HG02798 (cell line): ENCODE results near the gene ZNF197.
"Not testable (repeated sequence)": the region's sequence is repeated elsewhere in the genome, so short reads cannot be mapped to it uniquely, and the experiment has no call there.

Experiments
- ATAC-seq: cut with Tn5 transposase; IDR thresholded peaks from one replicate; pipeline ENCODE4 v1.9.1; 2021; ENCODE audit warnings: mild to moderate bottlenecking; ENCODE audit not compliant: unreplicated experiment, poor library complexity

ZNF197 gene

DNA sequence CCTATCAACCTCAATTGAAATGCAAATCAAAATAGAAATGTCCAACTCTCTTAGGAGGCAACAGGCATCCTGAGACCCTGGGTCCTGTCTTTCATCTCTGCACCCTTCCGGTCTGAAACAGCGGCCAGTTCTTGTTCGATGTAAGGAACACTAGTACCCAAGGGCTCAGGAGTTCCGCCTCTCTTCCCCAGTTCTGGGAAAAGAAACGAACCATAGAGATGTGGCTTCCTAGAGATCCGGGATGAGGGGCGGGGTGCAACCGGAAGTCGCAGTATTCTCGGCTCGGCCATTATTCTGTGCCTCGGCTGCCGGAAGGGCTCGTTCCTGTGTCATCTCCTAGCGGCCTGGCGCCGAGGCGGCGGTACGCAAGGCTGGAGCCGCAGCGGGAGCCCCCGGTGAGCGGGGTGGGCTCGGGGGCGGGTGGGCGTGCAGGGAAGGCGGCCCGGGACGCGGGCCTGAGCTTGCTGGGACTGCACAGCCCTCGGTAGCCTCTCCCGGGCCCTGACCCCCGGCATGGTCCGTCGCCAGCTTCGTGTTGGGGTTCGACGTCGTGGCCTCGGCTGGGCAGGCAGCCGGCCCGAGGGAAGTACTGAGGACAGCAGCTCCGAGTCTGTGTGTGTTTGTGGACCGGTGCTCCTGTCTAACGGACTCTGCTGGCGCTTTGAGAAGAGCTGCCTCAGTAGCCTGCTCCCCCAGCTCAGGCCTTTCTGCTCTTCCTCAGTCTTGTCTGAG lies at the start of gene ZNF197:
Gene ZNF197, plus strand, starts transcription at position 288 of the 732 bp plus-strand sequence. CDS start 4,119 bp downstream, outside the sequence.
- ATAC-seq = peak; percentile 93

DNA sequence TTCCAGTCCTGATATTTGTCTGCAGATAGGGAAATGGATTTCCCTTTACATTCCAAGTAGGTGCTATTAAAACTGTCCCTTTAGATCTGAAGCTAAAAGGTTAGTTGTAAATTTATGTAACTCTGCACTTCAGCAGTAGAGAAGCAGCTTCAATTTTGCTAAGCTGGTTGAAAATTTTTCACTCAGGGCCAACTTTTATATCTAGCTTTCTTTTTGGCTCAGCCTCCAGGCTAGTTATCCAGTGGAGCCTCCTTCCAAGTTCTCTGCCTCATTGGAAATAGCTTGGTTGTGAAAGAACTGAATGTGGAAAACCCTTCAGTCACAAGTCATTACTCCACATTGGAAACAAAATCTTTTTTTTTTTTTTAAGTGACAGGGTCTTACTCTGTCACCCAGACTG lies 48.2 kb upstream of the ZNF197 start:
- ATAC-seq = no peak

DNA sequence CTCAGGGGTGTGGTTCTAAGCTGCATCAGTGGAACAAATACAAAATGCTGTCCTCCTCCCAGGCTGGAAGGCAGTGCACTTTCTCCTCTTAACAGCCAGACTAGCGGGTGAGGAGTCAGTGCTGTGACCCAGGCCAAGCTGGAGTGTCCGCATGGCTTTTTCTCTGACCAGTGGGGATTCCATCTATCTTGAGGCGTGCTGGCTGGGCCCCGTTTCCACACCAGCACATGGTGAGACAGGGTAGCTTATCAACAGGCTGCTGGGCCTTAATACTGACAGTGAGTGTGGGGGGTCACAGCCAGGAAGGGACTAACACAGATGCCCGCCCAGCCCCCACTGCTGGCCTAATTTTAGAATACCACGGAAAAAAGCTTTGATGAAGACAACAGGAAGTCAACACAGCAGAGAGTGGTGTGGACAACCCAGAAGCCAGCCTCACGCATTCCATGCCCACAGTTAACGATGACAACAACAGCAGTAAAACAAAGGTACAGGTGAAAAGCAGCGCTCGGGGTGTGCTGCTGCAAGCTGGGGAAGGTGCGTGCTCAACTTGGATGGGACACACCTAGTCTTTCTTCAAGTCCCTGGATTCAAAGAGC lies 47.4 kb upstream of the ZNF197 start:
- not testable (repeated sequence) for ATAC-seq

DNA sequence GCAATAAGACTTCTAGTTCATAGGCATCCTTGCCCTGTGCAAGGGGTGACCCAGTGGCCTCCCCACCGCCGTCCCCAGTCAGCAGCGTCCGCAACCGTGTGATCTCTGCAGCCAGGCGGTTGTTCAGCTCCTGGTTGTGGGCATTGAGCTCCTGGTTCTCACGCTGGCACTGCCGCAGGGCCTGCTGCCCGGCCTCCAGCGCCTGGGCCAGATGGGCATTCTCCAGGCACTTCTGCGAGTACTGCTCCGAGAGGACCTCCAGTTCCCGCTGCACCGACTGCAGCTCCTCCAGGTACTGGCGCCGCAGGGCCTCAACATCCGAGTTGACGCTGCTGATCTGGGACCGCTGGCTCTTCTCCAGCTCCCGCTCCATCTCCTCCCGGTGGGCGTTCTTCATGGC lies 46.5 kb upstream of the ZNF197 start:
- not testable (repeated sequence) for ATAC-seq

DNA sequence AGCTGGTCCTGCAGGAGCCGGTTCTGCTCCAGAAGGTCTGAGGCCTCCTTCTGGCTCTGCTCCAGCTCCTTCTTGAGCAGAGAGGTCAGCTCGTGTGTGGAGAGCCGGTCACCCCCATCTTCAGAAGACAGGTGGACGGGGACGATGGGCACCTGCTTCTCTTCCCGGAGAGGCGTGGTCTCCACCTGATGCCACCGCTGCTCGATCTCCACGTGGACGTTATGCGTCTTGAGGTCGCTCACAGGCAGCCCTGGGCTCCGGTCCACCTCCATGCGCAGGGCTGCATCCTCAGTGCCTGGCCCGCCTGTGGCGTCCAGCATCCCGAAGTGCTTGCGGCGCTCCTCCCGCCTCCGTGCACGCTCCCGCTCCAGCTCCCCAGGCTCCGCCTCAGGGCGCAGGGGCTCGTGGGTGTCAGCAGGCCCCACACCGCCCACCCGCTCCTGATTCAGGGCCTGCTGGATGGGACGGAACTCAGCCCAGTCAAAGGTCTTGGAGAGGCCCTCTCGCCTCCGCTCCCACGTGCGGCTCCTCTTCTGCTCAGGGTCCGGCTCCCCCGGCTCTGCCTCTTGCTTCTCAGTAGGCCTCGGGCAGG lies 45.8 kb upstream of the ZNF197 start:
- not testable (repeated sequence) for ATAC-seq

DNA sequence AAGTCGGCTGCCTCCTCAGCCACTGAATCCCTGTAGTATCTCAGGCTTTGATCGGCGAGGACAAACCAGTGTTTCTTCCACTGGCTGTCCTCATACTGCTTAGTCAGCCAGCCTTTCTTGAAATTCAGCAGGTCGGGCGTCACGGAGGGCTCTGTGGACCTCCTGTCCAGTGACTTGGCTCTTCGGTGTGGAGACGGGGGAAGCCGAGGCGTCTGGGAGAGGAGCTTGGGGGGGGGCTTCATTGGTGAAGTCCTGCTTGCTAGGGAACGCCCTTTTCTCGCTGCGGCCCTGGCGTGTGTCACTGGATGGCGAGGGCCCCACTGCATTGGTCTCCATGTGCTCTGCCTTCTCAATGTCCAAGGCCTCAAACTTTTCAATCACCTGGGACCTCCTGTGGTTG lies 45.1 kb upstream of the ZNF197 start:
- ATAC-seq = not testable (repeated sequence)

DNA sequence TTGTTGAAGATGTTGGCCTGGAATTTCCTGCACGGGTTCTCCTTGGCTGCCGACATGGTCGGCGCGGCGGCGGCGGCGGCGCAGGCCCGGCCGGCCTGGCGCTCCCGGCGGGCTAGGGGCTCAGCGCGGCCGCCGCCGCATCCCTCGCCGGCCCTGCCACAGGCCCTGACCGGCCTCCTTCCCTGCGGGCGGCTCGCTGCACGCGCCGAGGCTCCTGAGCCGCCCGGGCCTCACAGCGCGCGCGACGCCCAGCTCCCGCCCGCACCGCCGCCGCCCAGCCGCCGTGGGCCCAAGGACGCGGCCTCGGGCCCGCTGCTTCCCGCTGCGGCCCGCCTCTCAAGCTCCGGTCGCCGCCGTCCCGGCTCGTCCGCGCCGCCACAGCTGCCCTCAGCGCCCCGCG lies 43.9 kb upstream of the ZNF197 start:
- not testable (repeated sequence) for ATAC-seq

DNA sequence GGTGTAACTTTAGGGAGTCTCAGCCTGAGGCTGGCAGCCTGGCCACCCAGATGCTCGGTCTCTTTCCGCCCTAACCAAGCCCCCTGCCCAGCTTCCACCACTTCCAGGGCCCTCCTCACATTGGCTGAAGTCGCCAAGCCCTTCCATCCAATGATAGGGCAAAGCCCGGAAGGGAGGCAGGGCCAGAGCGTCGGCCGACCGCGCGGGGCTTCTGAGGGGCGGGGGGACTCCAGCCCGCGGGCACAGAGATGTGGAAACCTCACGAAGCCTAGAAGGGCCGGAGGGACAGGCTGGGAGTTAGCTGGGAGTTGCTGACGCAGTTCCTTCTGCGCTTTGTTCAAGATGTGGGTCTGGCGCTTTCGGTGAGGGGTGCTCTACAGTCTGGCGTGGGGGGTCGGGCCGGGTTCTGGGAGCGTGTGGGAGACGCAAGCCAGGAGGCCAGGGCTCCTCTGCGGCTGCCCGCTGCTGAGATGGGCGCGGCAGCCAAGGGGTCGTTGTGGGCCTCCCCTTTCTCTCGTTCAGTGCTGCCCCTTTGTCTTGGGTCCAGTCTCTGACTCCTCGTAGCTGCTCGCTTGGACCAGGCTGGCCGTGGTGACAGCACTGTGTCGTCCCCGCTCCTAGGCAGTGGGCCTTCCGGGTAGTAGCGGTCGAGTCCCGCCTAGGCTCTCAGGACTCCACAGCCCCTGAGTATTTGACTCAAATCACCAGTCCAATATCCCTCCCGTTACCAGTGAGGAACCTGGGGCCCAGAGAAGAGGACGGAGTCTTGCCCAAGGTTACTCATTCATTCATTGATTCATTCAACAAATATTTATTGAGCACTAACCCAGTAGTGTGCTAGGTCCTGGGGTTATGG lies 40.0 kb upstream of the ZNF197 start, which contains the start of gene ZNF660:
Gene ZNF660, plus strand, starts transcription at position 319 of the 856 bp plus-strand sequence. CDS start 9,230 bp downstream, outside the sequence.
- ATAC-seq = peak; percentile 84

DNA sequence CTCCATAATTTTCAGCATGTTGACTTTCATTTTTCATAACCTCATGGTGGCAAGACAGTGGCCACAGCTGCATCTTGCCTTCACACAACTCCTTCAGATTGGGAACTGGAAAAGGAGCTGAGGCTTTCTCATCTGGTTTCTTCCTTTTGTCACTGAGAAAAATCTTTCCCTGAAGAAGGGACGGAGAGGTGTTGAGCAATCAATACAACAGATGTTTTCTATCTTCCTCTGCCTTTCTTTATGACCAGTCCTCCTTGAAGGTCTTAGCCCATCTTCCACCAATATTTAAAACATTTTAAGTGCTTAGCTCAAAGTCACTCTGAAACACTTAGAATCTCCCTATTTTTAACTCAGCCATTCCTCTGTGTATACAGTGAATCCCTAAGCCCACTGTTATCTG lies 28.2 kb upstream of the ZNF197 start:
- no peak for ATAC-seq

DNA sequence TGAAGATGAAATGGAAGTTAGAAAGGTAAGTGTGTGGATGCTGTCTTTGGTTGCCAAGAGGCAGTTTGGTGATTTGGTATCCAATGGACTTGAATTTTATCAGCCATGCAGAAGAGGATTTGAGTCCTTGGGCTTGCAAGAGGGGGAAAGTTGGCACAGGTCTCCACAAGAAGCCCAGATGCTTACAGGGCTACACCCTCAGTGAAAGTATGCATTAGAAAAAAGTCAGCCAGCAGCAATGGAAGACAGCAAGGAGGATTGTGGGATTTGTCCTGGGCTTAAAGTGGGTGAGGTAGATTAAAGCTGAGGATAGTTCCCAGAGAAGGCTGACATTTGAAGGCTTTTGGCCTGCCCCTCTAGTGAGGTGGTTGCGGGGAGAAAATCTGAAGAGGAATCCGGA lies 23.1 kb upstream of the ZNF197 start:
- ATAC-seq = no peak

DNA sequence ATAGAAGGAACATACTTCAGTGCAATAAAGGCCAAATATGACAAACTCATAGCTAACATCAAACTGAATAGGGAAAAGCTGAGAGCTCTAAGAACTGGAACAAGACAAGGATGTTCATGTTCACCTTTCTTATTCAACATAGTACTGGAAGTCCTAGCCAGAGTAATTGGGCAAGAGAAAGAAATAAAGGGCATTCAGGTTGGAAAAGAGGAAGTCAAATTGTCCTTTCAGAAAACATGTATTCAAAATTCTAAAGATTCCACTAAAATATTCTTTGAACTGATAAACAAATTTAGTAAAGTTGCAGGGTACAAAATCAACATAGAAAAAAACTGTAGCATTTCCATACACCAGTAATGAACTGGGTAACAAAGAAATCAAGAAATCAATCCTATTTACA lies 12.2 kb upstream of the ZNF197 start:
- no peak for ATAC-seq

DNA sequence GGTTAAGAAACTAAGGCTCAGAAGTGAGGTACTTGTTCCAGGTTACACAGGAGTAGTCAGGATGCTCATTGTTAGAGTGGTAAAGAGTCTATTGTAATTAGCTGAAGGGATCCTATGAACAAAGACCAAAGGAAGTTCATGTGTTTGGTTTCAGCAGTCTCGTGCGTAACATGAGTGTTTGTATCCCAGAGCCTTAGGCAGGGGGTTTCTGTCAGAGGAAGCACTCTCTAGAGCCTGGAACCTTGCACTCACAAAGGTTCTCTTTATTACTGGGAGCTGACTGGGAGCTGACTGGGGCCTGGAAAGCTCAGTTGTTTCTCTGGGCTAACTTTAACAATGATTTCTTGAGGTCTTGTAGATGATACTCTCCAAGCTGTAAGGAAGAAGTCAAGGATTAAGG lies 3.9 kb downstream of the ZNF197 start:
- ATAC-seq = no peak

DNA sequence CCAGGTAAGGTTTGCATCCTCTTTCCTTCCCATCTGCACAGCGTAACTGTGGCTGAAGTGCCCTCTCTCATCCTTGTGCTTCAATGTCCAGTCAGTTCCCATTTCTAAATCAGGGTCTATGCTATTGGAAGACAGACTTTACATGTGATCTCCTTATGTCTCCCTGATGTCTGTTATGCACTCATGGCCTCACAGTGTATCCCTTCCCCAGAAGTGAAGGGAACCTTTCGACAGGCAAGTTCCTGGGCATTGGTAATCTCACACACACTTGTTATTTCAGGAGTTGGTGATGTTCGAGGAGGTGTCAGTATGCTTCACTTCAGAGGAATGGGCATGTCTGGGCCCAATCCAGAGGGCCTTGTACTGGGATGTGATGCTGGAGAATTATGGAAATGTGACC lies 7.4 kb downstream of the ZNF197 start:
- no peak for ATAC-seq

DNA sequence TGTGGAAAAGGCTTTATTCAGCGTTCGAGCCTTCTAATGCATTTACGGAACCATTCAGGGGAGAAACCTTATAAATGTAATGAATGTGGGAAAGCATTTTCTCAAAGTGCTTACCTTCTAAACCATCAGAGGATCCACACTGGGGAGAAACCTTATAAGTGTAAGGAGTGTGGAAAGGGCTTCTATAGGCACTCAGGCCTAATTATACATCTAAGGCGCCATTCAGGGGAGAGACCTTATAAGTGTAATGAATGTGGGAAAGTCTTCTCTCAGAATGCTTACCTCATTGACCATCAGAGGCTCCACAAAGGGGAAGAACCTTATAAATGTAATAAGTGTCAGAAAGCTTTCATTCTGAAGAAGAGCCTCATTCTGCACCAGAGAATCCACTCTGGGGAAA lies 17.5 kb downstream of the ZNF197 start:
- no peak for ATAC-seq

DNA sequence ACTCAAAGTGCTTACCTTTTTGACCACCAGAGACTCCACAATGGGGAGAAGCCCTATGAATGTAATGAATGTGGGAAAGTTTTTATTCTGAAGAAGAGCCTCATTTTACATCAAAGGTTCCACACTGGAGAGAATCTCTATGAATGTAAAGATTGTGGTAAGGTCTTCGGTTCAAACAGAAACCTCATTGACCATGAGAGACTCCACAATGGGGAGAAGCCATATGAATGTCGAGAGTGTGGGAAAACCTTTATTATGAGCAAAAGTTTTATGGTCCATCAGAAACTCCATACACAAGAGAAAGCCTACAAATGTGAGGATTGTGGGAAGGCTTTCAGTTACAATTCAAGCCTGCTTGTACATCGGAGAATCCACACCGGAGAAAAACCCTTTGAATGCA lies 18.2 kb downstream of the ZNF197 start:
- ATAC-seq = no peak

DNA sequence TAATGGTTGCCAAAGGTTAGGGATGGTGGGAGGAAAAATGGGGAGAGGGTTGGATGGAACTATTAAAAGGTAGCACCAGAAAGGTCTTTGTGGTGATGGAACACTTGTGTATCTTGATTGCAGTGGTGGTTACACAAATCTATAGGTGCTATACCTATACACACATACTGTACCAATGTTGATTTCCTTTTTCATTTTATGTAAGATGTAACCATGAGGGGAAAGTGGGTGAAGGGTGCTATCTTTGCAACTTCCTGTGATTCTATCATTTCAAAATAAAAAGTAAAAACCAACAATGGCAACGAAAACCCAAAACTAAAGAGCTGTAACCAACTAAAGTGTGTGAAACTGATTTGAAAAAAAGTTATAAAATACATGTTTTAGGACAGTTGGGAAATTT lies 22.9 kb downstream of the ZNF197 start:
- ATAC-seq = no peak

DNA sequence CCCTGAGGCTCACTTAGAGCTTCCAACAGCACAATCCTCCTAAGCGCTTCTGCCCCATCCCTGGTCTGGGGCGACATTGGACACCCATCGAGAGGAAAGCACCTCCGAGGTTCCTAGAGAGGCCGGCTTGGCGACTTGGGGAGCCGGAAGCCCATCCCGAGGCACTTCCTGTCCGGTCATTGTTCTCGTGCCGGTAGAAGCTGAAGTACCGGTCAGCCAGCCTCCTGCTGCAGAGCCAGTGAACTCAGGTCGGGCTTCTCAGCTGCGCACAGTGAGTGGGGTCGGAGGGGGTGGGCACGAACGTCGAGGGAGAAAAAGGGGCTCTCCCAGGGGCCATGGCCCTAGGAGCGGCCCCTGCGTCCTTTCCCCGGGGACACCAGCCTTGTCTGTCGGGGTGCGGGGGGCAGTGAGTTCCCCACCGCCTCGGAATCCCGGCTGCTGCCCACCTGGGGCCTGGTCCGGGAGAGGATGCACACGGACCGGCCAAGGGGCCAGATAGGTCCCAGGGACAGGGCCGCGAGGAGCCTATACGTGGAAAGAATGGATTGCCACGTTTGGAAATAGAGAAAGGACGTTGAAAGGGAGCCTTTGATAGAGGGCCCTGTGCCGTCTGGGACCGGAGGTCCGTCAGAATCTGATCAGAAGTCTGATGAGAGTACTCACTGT lies 23.9 kb downstream of the ZNF197 start, which contains the start of gene ZNF35:
Gene ZNF35, plus strand, starts transcription at position 169 of the 666 bp plus-strand sequence. CDS start 2,336 bp downstream, outside the sequence.
- peak; percentile 98 for ATAC-seq

DNA sequence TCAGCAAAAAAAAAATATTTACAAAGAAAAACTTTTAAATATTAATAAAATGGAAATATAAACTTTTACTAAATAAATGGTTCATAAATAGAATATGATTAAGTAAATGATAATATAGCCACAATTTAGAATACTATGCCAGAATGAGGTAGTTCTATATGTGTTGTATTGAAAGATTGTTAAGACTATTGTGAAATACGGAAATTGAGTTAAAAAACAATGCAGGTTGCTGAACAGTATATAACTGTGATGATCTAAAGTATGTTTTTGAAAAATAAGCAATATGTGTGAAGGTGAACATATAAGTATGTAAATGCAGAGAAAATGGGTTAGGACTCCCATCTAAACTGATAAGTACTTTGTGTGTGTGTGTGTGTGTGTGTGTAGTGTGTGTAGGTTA lies 24.9 kb downstream of the ZNF197 start:
- ATAC-seq = no peak

DNA sequence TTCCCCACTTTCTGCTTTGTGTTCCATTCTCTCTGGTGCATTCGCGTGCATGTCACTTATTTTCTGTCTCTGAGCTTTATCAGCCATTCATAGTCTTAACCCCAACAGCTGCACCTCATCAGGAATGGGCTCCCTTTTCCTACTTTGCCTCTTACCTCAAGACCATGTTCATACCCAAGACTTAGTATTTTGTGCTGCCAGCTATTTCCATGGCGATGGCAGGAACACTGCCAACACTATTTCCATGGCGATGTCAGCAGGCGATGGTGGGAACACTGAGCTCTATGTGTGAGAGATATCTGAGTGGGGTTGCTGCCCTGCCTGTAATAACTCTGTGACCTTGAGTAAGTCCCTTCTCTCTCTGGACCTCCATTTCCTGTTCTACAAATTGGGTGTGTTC lies 29.2 kb downstream of the ZNF197 start:
- no peak for ATAC-seq

DNA sequence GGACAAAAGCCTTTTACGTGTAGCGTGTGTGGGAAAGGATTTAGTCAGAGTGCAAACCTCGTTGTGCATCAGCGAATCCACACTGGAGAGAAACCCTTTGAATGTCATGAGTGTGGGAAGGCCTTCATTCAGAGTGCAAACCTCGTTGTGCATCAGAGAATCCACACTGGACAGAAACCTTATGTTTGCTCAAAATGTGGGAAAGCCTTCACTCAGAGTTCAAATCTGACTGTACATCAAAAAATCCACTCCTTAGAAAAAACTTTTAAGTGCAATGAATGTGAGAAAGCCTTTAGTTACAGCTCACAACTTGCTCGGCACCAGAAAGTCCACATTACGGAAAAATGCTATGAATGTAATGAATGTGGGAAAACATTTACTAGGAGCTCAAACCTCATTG lies 34.2 kb downstream of the ZNF197 start:
- no peak for ATAC-seq
